HepG2 (cell line): ENCODE measurements around the gene ETF1. TPM values are rescaled to one million over a fixed set of nuclear protein-coding genes. Genes with fewer than 3 reads are reported as not detected.

ENCODE experiments used
- BCL6 ChIP-seq: IDR thresholded peaks from 2 replicates; pipeline ENCODE4 v1.6.1; 2016; ENCODE audit warnings: missing genetic modification reagents, missing compliant biosample characterization
- BHLHE40 ChIP-seq: IDR thresholded peaks from 2 replicates; pipeline ENCODE4 v1.6.1; 2011; ENCODE audit warnings: low read length, improper control_type of control experiment
- CBX1 ChIP-seq: IDR thresholded peaks from one replicate; pipeline ENCODE4 v1.6.1; 2016; ENCODE audit warnings: antibody characterized with exemption, low read depth
- ELF1 ChIP-seq: sonication (generic); formaldehyde crosslinking; IDR thresholded peaks from 2 replicates; pipeline ENCODE4 v1.4.0; 2020; ENCODE audit warnings: missing genetic modification reagents
- EZH2 ChIP-seq: conservative IDR thresholded peaks from 2 replicates; pipeline ENCODE4 v1.6.1; 2012; ENCODE audit warnings: mild to moderate bottlenecking, low read depth, low read length, moderate library complexity
- HINFP ChIP-seq: sonication (generic); formaldehyde crosslinking; IDR thresholded peaks from 2 replicates; pipeline ENCODE4 v1.4.0; 2020; ENCODE audit warnings: low read depth, mild to moderate bottlenecking, missing genetic modification reagents
- MLLT10 ChIP-seq: sonication (generic); formaldehyde crosslinking; IDR thresholded peaks from 2 replicates; pipeline ENCODE4 v1.4.0; 2020; ENCODE audit warnings: missing genetic modification reagents
- NONO ChIP-seq, 2 experiments: fragments of 450-650 bp in 1 of 2; sonication (generic) in 1 of 2; formaldehyde crosslinking in 1 of 2; IDR thresholded peaks in 1 of 2; conservative IDR thresholded peaks in 1 of 2; 2 replicates each; pipeline versions ENCODE4 v1.6.1 to v1.8.0; 2017 to 2022; ENCODE audit warnings: mild to moderate bottlenecking in 1 of 2, missing genetic modification reagents in 1 of 2, moderate library complexity in 1 of 2
- ZNF276 ChIP-seq: sonication (generic); formaldehyde crosslinking; IDR thresholded peaks from 2 replicates; pipeline ENCODE4 v1.4.0; 2020; ENCODE audit warnings: mild to moderate bottlenecking, low read depth, missing genetic modification reagents
- ZNF331 ChIP-seq: sonication (generic); formaldehyde crosslinking; IDR thresholded peaks from 2 replicates; pipeline ENCODE4 v1.4.0; 2020; ENCODE audit warnings: missing genetic modification reagents
- ZNF383 ChIP-seq: sonication (generic); formaldehyde crosslinking; IDR thresholded peaks from 2 replicates; pipeline ENCODE4 v1.4.0; 2020; ENCODE audit warnings: missing genetic modification reagents, mild to moderate bottlenecking, borderline replicate concordance
- ZNF503 ChIP-seq: sonication (generic); formaldehyde crosslinking; IDR thresholded peaks from 2 replicates; pipeline ENCODE4 v1.4.0; 2020; ENCODE audit warnings: missing genetic modification reagents
- ZNF761 ChIP-seq: sonication (generic); formaldehyde crosslinking; conservative IDR thresholded peaks from 2 replicates; pipeline ENCODE4 v1.4.0; 2020; ENCODE audit warnings: mild to moderate bottlenecking, missing genetic modification reagents
- polyA plus RNA-seq, 8 experiments: library from polyadenylated mRNA; depleted of rRNA in 3 of 8; stranded (reverse) in 7 of 8; unstranded in 1 of 8; fragments of >200 nt; fragmentation: Illumina TruSeq in 4 of 8; extraction: Trizol in 4 of 8; gene quantifications; 2 replicates each; pipeline versions ENCODE4 v1.2.1 to v1.2.3, GENCODE V29; 2011 to 2016; ENCODE audit warnings: low read depth in 4 of 8, missing spikeins in 1 of 8, mixed read lengths in 1 of 8; ENCODE audit not compliant: insufficient read depth in 1 of 8
- total RNA-seq, 5 experiments: library from RNA; depleted of rRNA; stranded (reverse); fragments of >200 nt; fragmentation: Illumina TruSeq; extraction: Trizol; gene quantifications; 2 replicates each; pipeline ENCODE4 v1.2.3, GENCODE V29; 2016; ENCODE audit warnings: low read depth in 1 of 5
- TF ChIP-seq, protein P1 (sequence below): sonication (generic); formaldehyde crosslinking; IDR thresholded peaks from 2 replicates; pipeline ENCODE4 v1.5.1; 2020; ENCODE audit warnings: mild to moderate bottlenecking, moderate library complexity, missing genetic modification reagents
- TF ChIP-seq, protein P2 (sequence below): sonication (generic); formaldehyde crosslinking; IDR thresholded peaks from 2 replicates; pipeline ENCODE4 v1.4.0; 2020; ENCODE audit warnings: missing genetic modification reagents, borderline replicate concordance
- TF ChIP-seq, protein P3 (sequence below): sonication (generic); formaldehyde crosslinking; conservative IDR thresholded peaks from 2 replicates; pipeline ENCODE4 v1.8.1; 2023; ENCODE audit warnings: missing genetic modification reagents

ETF1 gene
- total and polyA plus RNA-seq, 2 of the 13 experiments (the other 11 are each of a cell fraction or from before 2014, with no cell fraction given) = 52.1 to 184 TPM

- TF ChIP-seq, protein P1, sequence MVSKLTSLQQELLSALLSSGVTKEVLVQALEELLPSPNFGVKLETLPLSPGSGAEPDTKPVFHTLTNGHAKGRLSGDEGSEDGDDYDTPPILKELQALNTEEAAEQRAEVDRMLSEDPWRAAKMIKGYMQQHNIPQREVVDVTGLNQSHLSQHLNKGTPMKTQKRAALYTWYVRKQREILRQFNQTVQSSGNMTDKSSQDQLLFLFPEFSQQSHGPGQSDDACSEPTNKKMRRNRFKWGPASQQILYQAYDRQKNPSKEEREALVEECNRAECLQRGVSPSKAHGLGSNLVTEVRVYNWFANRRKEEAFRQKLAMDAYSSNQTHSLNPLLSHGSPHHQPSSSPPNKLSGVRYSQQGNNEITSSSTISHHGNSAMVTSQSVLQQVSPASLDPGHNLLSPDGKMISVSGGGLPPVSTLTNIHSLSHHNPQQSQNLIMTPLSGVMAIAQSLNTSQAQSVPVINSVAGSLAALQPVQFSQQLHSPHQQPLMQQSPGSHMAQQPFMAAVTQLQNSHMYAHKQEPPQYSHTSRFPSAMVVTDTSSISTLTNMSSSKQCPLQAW (CRISPR knock-in tag) = peak; percentile 50; the same call in 1 of the 2 replicates
- TF ChIP-seq ZNF503 (CRISPR knock-in tag) (no peak; the same call in 1 of the 2 replicates), ZNF761 (no peak), NONO (IDR thresholded peaks at IDR 0.05) (no peak), NONO (CRISPR knock-in tag; conservative IDR thresholded peaks at IDR 0.05) (peak; percentile 50), ZNF276 (CRISPR knock-in tag) (no peak), MLLT10 (CRISPR knock-in tag) (no peak), ZNF331 (CRISPR knock-in tag) (peak; percentile 72), CBX1 (no peak), BCL6 (CRISPR knock-in tag) (peak; percentile 63), HINFP (CRISPR knock-in tag) (peak; percentile 27; the same call in 1 of the 2 replicates), EZH2 (no peak), ZNF383 (0 out of 2 replicates have a peak, but pooled peaks have one; percentile 13), ELF1 (CRISPR knock-in tag) (peak; percentile 56), BHLHE40 (no peak)
- TF ChIP-seq, protein P2, sequence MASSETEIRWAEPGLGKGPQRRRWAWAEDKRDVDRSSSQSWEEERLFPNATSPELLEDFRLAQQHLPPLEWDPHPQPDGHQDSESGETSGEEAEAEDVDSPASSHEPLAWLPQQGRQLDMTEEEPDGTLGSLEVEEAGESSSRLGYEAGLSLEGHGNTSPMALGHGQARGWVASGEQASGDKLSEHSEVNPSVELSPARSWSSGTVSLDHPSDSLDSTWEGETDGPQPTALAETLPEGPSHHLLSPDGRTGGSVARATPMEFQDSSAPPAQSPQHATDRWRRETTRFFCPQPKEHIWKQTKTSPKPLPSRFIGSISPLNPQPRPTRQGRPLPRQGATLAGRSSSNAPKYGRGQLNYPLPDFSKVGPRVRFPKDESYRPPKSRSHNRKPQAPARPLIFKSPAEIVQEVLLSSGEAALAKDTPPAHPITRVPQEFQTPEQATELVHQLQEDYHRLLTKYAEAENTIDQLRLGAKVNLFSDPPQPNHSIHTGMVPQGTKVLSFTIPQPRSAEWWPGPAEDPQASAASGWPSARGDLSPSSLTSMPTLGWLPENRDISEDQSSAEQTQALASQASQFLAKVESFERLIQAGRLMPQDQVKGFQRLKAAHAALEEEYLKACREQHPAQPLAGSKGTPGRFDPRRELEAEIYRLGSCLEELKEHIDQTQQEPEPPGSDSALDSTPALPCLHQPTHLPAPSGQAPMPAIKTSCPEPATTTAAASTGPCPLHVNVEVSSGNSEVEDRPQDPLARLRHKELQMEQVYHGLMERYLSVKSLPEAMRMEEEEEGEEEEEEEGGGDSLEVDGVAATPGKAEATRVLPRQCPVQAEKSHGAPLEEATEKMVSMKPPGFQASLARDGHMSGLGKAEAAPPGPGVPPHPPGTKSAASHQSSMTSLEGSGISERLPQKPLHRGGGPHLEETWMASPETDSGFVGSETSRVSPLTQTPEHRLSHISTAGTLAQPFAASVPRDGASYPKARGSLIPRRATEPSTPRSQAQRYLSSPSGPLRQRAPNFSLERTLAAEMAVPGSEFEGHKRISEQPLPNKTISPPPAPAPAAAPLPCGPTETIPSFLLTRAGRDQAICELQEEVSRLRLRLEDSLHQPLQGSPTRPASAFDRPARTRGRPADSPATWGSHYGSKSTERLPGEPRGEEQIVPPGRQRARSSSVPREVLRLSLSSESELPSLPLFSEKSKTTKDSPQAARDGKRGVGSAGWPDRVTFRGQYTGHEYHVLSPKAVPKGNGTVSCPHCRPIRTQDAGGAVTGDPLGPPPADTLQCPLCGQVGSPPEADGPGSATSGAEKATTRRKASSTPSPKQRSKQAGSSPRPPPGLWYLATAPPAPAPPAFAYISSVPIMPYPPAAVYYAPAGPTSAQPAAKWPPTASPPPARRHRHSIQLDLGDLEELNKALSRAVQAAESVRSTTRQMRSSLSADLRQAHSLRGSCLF = no peak
- TF ChIP-seq, protein P3, sequence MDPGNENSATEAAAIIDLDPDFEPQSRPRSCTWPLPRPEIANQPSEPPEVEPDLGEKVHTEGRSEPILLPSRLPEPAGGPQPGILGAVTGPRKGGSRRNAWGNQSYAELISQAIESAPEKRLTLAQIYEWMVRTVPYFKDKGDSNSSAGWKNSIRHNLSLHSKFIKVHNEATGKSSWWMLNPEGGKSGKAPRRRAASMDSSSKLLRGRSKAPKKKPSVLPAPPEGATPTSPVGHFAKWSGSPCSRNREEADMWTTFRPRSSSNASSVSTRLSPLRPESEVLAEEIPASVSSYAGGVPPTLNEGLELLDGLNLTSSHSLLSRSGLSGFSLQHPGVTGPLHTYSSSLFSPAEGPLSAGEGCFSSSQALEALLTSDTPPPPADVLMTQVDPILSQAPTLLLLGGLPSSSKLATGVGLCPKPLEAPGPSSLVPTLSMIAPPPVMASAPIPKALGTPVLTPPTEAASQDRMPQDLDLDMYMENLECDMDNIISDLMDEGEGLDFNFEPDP (CRISPR knock-in tag) = no peak
These were observed 79.0 kb downstream of the ETF1 start (continued) for GRCh38 chr5:138464008-138464387.
